HAP-1 (cell line): Measurements from ENCODE around the gene CDC42SE1.

Experiments used
- DNase-seq, 2 experiments: peaks; one replicate each; pipeline ENCODE4 v3.0.0-alpha.2; 2016 to 2020; ENCODE audit warnings: low spot score in 2 of 2
- H3K27me3 ChIP-seq: fragments of 250-450 bp; sonication (Bioruptor Pico); 2 replicates; pipeline ENCODE4 v1.5.1; 2020; ENCODE audit warnings: low read depth, mild to moderate bottlenecking, moderate library complexity
- H3K36me3 ChIP-seq: fragments of 250-450 bp; sonication (Bioruptor Pico); replicated peaks from 2 replicates; pipeline ENCODE4 v1.5.1; 2020; ENCODE audit warnings: mild to moderate bottlenecking
- H3K4me1 ChIP-seq: fragments of 250-450 bp; sonication (Bioruptor Pico); 2 replicates; pipeline ENCODE4 v1.5.1; 2020; ENCODE audit warnings: mild to moderate bottlenecking
- H3K4me3 ChIP-seq: fragments of 250-450 bp; sonication (Bioruptor Pico); 2 replicates; pipeline ENCODE4 v1.5.1; 2020; ENCODE audit warnings: mild to moderate bottlenecking, moderate library complexity
- H3K9me3 ChIP-seq: fragments of 250-450 bp; sonication (Bioruptor Pico); 2 replicates; pipeline ENCODE4 v1.5.1; 2020; ENCODE audit warnings: mild to moderate bottlenecking, moderate library complexity
- in situ Hi-C: fragments of 300-500 bp; cut with MboI; formaldehyde crosslinking; loops from 3 replicates; pipeline ENCODE4 v1.14.3; 2020; ENCODE audit warnings: low sequenced_read_pairs, inconsistent platforms, mixed read lengths

Gene CDC42SE1

GRCh38 chr1:151043163-151043562 lies 16.3 kb downstream of the CDC42SE1 start:
- no peaks in the 10 kb centered on the region for H3K36me3 ChIP-seq
- H3K9me3 ChIP-seq, result no peaks in the 10 kb centered on the region
- H3K4me3 ChIP-seq, result no peak overlapping the region
- H3K27me3 ChIP-seq, result no peaks in the 10 kb centered on the region
- in situ Hi-C loops, result no loop called here
- DNase-seq, result no peak
- peaks cover 8% of the 10 kb centered on the region for H3K4me1 ChIP-seq

GRCh38 chr1:151039521-151039920 lies 19.9 kb downstream of the CDC42SE1 start:
- in situ Hi-C loops, result no loop called here
- Histone ChIP-seq H3K36me3 (peaks cover 5% of the 10 kb centered on the region), H3K4me1 (no peaks in the 10 kb centered on the region), H3K9me3 (no peaks in the 10 kb centered on the region), H3K4me3 (no peak overlapping the region), H3K27me3 (no peaks in the 10 kb centered on the region)
- DNase-seq, result no peak

- in situ Hi-C loops, result no loop called here
Measured at GRCh38 chr1:151037032-151037431, 22.4 kb downstream of the CDC42SE1 start.

GRCh38 chr1:151036356-151036755 lies 23.1 kb downstream of the CDC42SE1 start, which contains the start of gene BNIPL:
Gene BNIPL, plus strand, starts transcription at chr1:151036586. Its CDS starts 140 bp downstream, at chr1:151036726.
- Histone ChIP-seq H3K36me3 (peaks cover 11% of the 10 kb centered on the region), H3K4me1 (no peaks in the 10 kb centered on the region), H3K9me3 (no peaks in the 10 kb centered on the region), H3K27me3 (no peaks in the 10 kb centered on the region), H3K4me3 (no peak within 1 kb of the TSS)
- DNase-seq, result no peak
- in situ Hi-C loops, result no loop called here

More at GRCh38 chr1:151037032-151037431, 22.4 kb downstream of the CDC42SE1 start:
- Histone ChIP-seq H3K36me3 (peaks cover 6% of the 10 kb centered on the region), H3K9me3 (no peaks in the 10 kb centered on the region), H3K27me3 (no peaks in the 10 kb centered on the region), H3K4me1 (no peaks in the 10 kb centered on the region), H3K4me3 (no peak overlapping the region)
- no peak for DNase-seq

GRCh38 chr1:151035167-151035566 lies 24.3 kb downstream of the CDC42SE1 start:
- in situ Hi-C loops, result no loop called here
- H3K4me3 ChIP-seq, result no peak overlapping the region
- no peak for DNase-seq
- no peaks in the 10 kb centered on the region for H3K27me3 ChIP-seq
- H3K4me1 ChIP-seq, result no peaks in the 10 kb centered on the region
- peaks cover 16% of the 10 kb centered on the region for H3K36me3 ChIP-seq
- no peaks in the 10 kb centered on the region for H3K9me3 ChIP-seq

GRCh38 chr1:151032164-151032563 lies 27.3 kb downstream of the CDC42SE1 start:
- Histone ChIP-seq H3K4me3 (no peak overlapping the region), H3K4me1 (no peaks in the 10 kb centered on the region), H3K36me3 (peaks cover 24% of the 10 kb centered on the region), H3K9me3 (no peaks in the 10 kb centered on the region), H3K27me3 (no peaks in the 10 kb centered on the region)
- no peak for DNase-seq
- in situ Hi-C loops, result no loop called here

GRCh38 chr1:151026460-151026859 lies 33.0 kb downstream of the CDC42SE1 start:
- no peaks in the 10 kb centered on the region for H3K27me3 ChIP-seq
- DNase-seq, result no peak
- H3K9me3 ChIP-seq, result no peaks in the 10 kb centered on the region
- no peak overlapping the region for H3K4me3 ChIP-seq
- peaks cover 18% of the 10 kb centered on the region for H3K36me3 ChIP-seq
- in situ Hi-C loops, result no loop called here
- no peaks in the 10 kb centered on the region for H3K4me1 ChIP-seq

GRCh38 chr1:151024540-151025146 lies 34.8 kb downstream of the CDC42SE1 start:
- Histone ChIP-seq H3K27me3 (no peaks in the 10 kb centered on the region), H3K4me3 (no peak overlapping the region), H3K36me3 (peaks cover 12% of the 10 kb centered on the region), H3K4me1 (no peaks in the 10 kb centered on the region), H3K9me3 (no peaks in the 10 kb centered on the region)
- DNase-seq, result peak; percentile 27 to 86
- in situ Hi-C loops, result no loop called here

- DNase-seq, result no peak
Measured at GRCh38 chr1:151013518-151013917, 45.9 kb downstream of the CDC42SE1 start.

GRCh38 chr1:151012684-151013471 lies 46.5 kb downstream of the CDC42SE1 start:
- in situ Hi-C loops, result no loop called here
- no peak for DNase-seq
- Histone ChIP-seq H3K36me3 (no peaks in the 10 kb centered on the region), H3K27me3 (no peaks in the 10 kb centered on the region), H3K9me3 (no peaks in the 10 kb centered on the region), H3K4me3 (no peak overlapping the region), H3K4me1 (peaks cover 7% of the 10 kb centered on the region)

More at GRCh38 chr1:151013518-151013917, 45.9 kb downstream of the CDC42SE1 start:
- H3K9me3 ChIP-seq, result no peaks in the 10 kb centered on the region
- H3K36me3 ChIP-seq, result no peaks in the 10 kb centered on the region; the same call in 1 of the 2 replicates
- H3K4me3 ChIP-seq, result no peak overlapping the region
- in situ Hi-C loops, result no loop called here
- H3K27me3 ChIP-seq, result no peaks in the 10 kb centered on the region
- H3K4me1 ChIP-seq, result peaks cover 6% of the 10 kb centered on the region; the same call in 1 of the 2 replicates

- no peaks in the 10 kb centered on the region for H3K9me3 ChIP-seq
- peaks cover 19% of the 10 kb centered on the region for H3K4me1 ChIP-seq
- no peaks in the 10 kb centered on the region for H3K27me3 ChIP-seq
- in situ Hi-C loops, result no loop called here
- H3K4me3 ChIP-seq, result no peak overlapping the region
- no peaks in the 10 kb centered on the region for H3K36me3 ChIP-seq
- DNase-seq, result no peak
Measured at GRCh38 chr1:151011154-151011850, 48.1 kb downstream of the CDC42SE1 start.

GRCh38 chr1:151010346-151010726 lies 49.1 kb downstream of the CDC42SE1 start:
- H3K4me3 ChIP-seq, result no peak overlapping the region
- no peaks in the 10 kb centered on the region for H3K36me3 ChIP-seq
- peaks cover 20% of the 10 kb centered on the region for H3K4me1 ChIP-seq
- in situ Hi-C loops, result no loop called here
- H3K27me3 ChIP-seq, result no peaks in the 10 kb centered on the region
- DNase-seq, result no peak
- H3K9me3 ChIP-seq, result no peaks in the 10 kb centered on the region

GRCh38 chr1:151009674-151010345 lies 49.6 kb downstream of the CDC42SE1 start:
- Histone ChIP-seq H3K9me3 (no peaks in the 10 kb centered on the region), H3K36me3 (no peaks in the 10 kb centered on the region), H3K4me3 (peak overlapping the region; percentile 60; the same call in 1 of the 2 replicates), H3K4me1 (peaks cover 20% of the 10 kb centered on the region), H3K27me3 (no peaks in the 10 kb centered on the region)
- in situ Hi-C loops, result no loop called here
- DNase-seq, result no peak
